Measurements from ENCODE around the gene MAIP1. TPM values are rescaled to one million over a fixed set of nuclear protein-coding genes. Genes with fewer than 3 reads are reported as not detected.

Gene MAIP1
- total and polyA plus RNA-seq, 2 of the 4 experiments (the other 2 are of a cell fraction), result 14.2 to 16.8 TPM

DNA sequence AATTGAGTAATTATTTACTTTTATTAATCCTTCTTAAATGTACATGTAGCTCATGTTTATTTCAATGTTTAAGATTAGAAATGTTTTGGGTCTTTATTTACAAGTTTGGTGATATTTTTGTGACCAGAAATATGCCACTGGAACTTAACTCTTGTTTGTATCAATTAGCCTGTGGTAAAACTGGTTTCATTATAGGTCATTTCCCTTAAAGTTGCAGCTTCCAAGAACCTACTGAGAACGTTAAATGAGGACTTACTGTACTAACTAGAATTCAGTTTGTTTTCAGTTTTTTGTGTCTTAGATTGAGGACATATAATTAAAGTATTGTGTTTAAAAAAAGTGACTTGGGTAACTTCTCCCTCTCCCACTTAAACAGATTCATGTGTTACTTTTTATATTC, 4.4 kb upstream of the MAIP1 start:
- Histone ChIP-seq H3K23ac (ENCODE audit: low read depth, low read length) (no peak overlapping the region), H2AFZ (replicated peaks; ENCODE audit: low read length, poor library complexity) (no peak overlapping the region), H2AK9ac (replicated peaks; ENCODE audit: low read depth, low read length, poor library complexity) (no peak overlapping the region), H3K9me3 (ENCODE audit: control insufficient read depth, insufficient read depth, low read length) (no peaks in the 10 kb centered on the region), H3K27ac (ENCODE audit: insufficient read depth, low read length) (no peak overlapping the region), H4K8ac (ENCODE audit: low read depth in 2 of 2, low read length in 2 of 2) (no peak overlapping the region), H3K14ac (replicated peaks; ENCODE audit: low read depth, low read length) (no peak overlapping the region), H4K5ac (ENCODE audit: low read depth, low read length) (no peak overlapping the region), H3K56ac (ENCODE audit: extremely low read depth, insufficient read depth, low read length) (no peak overlapping the region), H2BK15ac (ENCODE audit: low read depth, low read length) (no peak overlapping the region), H3K36me3 (ENCODE audit: control insufficient read depth, insufficient read depth, low read length) (peaks cover 5% of the 10 kb centered on the region), H3K9ac (ENCODE audit: low read depth, low read length) (no peak overlapping the region), H2BK5ac (ENCODE audit: low read depth, low read length, poor library complexity, severe bottlenecking) (no peak overlapping the region), H2AK5ac (ENCODE audit: low read depth, low read length) (no peak overlapping the region), H3K4me1 (ENCODE audit: control insufficient read depth, insufficient read depth, low read length) (0 out of 2 replicates have a peak, but pooled peaks cover 3% of the 10 kb centered on the region), H3K4me3 (ENCODE audit: insufficient read depth, low read depth, low read length) (no peak overlapping the region), H3K27me3 (ENCODE audit: control insufficient read depth, insufficient read depth, low read length) (no peaks in the 10 kb centered on the region), H3K9me1 (ENCODE audit: insufficient read depth, low read length) (peaks cover 3% of the 10 kb centered on the region; the same call in 1 of the 2 replicates), H3K4ac (ENCODE audit: low read depth, low read length) (no peak overlapping the region), H4K91ac (ENCODE audit: insufficient read depth, low read depth, low read length) (no peak overlapping the region), H3K18ac (ENCODE audit: low read depth, low read length) (no peak overlapping the region), H2BK20ac (ENCODE audit: low read depth, low read length) (no peak overlapping the region), H2BK120ac (ENCODE audit: low read depth, low read length) (no peak overlapping the region), H4K20me1 (ENCODE audit: insufficient read depth, low read length) (0 out of 2 replicates have a peak, but pooled peaks cover 2% of the 10 kb centered on the region), H3K79me1 (ENCODE audit: low read depth in 1 of 2, low read length in 2 of 2) (peaks cover 22 to 41% of the 10 kb centered on the region in 2 experiments), H3K4me2 (ENCODE audit: low read depth, low read length) (no peak overlapping the region)
- no peak for ATAC-seq (ENCODE audit: low read depth)
- in situ Hi-C loops (cut with MboI; ENCODE audit: low sequenced_read_pairs), result no loop called here
- intact Hi-C loops (cut with micrococcal nuclease), result no loop called here
- ChIA-PET CTCF (no interaction called here), POLR2A (ENCODE audit: unreplicated experiment) (no interaction called here)
- WGBS, 2 experiments (ENCODE audit: extremely low coverage in 2 of 2, insufficient read length in 1 of 2), result no CpG with 5 or more reads among the region's 1 CpG
- no peak for TF ChIP-seq FOS (IDR thresholded peaks at IDR 0.05; ENCODE audit: low read depth, low read length)
- no peak for TF ChIP-seq BHLHE40 (IDR thresholded peaks at IDR 0.05; ENCODE audit: low read depth, low read length)
- no peak for TF ChIP-seq CEBPB (IDR thresholded peaks at IDR 0.05; ENCODE audit: low read depth, low read length)
- TF ChIP-seq, protein P1, sequence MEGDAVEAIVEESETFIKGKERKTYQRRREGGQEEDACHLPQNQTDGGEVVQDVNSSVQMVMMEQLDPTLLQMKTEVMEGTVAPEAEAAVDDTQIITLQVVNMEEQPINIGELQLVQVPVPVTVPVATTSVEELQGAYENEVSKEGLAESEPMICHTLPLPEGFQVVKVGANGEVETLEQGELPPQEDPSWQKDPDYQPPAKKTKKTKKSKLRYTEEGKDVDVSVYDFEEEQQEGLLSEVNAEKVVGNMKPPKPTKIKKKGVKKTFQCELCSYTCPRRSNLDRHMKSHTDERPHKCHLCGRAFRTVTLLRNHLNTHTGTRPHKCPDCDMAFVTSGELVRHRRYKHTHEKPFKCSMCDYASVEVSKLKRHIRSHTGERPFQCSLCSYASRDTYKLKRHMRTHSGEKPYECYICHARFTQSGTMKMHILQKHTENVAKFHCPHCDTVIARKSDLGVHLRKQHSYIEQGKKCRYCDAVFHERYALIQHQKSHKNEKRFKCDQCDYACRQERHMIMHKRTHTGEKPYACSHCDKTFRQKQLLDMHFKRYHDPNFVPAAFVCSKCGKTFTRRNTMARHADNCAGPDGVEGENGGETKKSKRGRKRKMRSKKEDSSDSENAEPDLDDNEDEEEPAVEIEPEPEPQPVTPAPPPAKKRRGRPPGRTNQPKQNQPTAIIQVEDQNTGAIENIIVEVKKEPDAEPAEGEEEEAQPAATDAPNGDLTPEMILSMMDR (conservative IDR thresholded peaks at IDR 0.05; ENCODE audit: low read depth, low read length), result no peak
- TF ChIP-seq, protein P2, sequence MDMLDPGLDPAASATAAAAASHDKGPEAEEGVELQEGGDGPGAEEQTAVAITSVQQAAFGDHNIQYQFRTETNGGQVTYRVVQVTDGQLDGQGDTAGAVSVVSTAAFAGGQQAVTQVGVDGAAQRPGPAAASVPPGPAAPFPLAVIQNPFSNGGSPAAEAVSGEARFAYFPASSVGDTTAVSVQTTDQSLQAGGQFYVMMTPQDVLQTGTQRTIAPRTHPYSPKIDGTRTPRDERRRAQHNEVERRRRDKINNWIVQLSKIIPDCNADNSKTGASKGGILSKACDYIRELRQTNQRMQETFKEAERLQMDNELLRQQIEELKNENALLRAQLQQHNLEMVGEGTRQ (IDR thresholded peaks at IDR 0.05; ENCODE audit: low read depth, low read length), result no peak
- no peak for TF ChIP-seq RAD21 (IDR thresholded peaks at IDR 0.05; ENCODE audit: low read length)
- TF ChIP-seq NFE2L2 (IDR thresholded peaks at IDR 0.05; ENCODE audit: low read depth, low read length), result no peak
- TF ChIP-seq POLR2A (IDR thresholded peaks at IDR 0.05; ENCODE audit: low read depth, low read length), result no peak
- no peak for TF ChIP-seq MXI1 (IDR thresholded peaks at IDR 0.05; ENCODE audit: borderline replicate concordance, low read depth, low read length)
- TF ChIP-seq RFX5 (IDR thresholded peaks at IDR 0.05; ENCODE audit: low read depth, low read length), result no peak
- no TSS peak for BruUV-seq (replicated peaks)
- no peak for DNase-seq
- dilution Hi-C loops (cut with HindIII; ENCODE audit: low sequenced_read_pairs, unreplicated experiment), result no loop called here
